HEK293T (cell line): Measurements from ENCODE around the gene RERG.

Experiments
- BHLHE40 ChIP-seq: fragments of 450-650 bp; IDR thresholded peaks from 2 replicates; pipeline ENCODE4 v1.6.1; 2016; ENCODE audit warnings: mild to moderate bottlenecking, moderate library complexity, borderline replicate concordance
- CTBP1 ChIP-seq: fragments of 450-650 bp; IDR thresholded peaks from 2 replicates; pipeline ENCODE4 v1.6.1; 2016; ENCODE audit warnings: borderline replicate concordance
- ELF4 ChIP-seq: fragments of 450-650 bp; IDR thresholded peaks from 2 replicates; pipeline ENCODE4 v1.6.1; 2017; ENCODE audit warnings: antibody characterized with exemption
- FOXA1 ChIP-seq: fragments of 450-650 bp; IDR thresholded peaks from 2 replicates; pipeline ENCODE4 v1.6.1; 2016; ENCODE audit warnings: mild to moderate bottlenecking
- FOXM1 ChIP-seq: fragments of 450-650 bp; IDR thresholded peaks from 2 replicates; pipeline ENCODE4 v1.6.1; 2017; ENCODE audit warnings: mild to moderate bottlenecking, borderline replicate concordance
- HDGF ChIP-seq: fragments of 450-650 bp; IDR thresholded peaks from 2 replicates; pipeline ENCODE4 v1.6.1; 2017; ENCODE audit warnings: antibody characterized with exemption, borderline replicate concordance
- LEF1 ChIP-seq: fragments of 450-650 bp; IDR thresholded peaks from 2 replicates; pipeline ENCODE4 v1.6.1; 2017; ENCODE audit warnings: mild to moderate bottlenecking, borderline replicate concordance
- NFRKB ChIP-seq: fragments of 450-650 bp; IDR thresholded peaks from 2 replicates; pipeline ENCODE4 v1.6.1; 2016; ENCODE audit warnings: mild to moderate bottlenecking, moderate library complexity
- TARDBP ChIP-seq: fragments of 450-650 bp; IDR thresholded peaks from 2 replicates; pipeline ENCODE4 v1.6.1; 2016

GRCh38 chr12:15163030-15163976 is 57.9 kb downstream of the RERG start:
- no peak for TF ChIP-seq HDGF
- no peak for TF ChIP-seq TARDBP
- no peak for TF ChIP-seq ELF4
- no peak for TF ChIP-seq BHLHE40
- TF ChIP-seq FOXA1, result no peak
- no peak for TF ChIP-seq CTBP1
- TF ChIP-seq FOXM1, result no peak
- no peak for TF ChIP-seq LEF1
- no peak for TF ChIP-seq NFRKB
